Measurements from ENCODE around the gene ZMYM4. TPM values are rescaled to one million over a fixed set of nuclear protein-coding genes. Genes with fewer than 3 reads are reported as not detected.

ZMYM4 gene
- total and polyA plus RNA-seq, 7 donors: 4.2 to 46.0 (median 36.7) TPM

GRCh38 chr1:35398739-35399138 lies 130.2 kb downstream of the ZMYM4 start:
- no peaks in the 10 kb centered on the region for H3K9me3 ChIP-seq
- no peak for DNase-seq
- no peak overlapping the region for H3K4me3 ChIP-seq
- TF ChIP-seq POLR2AphosphoS5 (IDR thresholded peaks at IDR 0.05) (no peak), CTCF (IDR thresholded peaks at IDR 0.05) (no peak), POLR2A (IDR thresholded peaks at IDR 0.05) (no peak), EP300 (IDR thresholded peaks at IDR 0.05) (no peak)
- H3K27ac ChIP-seq: no peak overlapping the region
- H3K27me3 ChIP-seq: no peaks in the 10 kb centered on the region
- H3K36me3 ChIP-seq: peaks cover 5 to 97% (median 44%) of the 10 kb centered on the region in 4 donors
- 95 to 98% methylated on average over 3 of the region's 3 CpGs for WGBS, 2 donors
- intact Hi-C loops (cut with DNase I): no loop called here
- H3K4me1 ChIP-seq: no peaks in the 10 kb centered on the region

- Histone ChIP-seq H3K9me3 (no peaks in the 10 kb centered on the region), H3K27ac (no peak overlapping the region), H3K4me3 (no peak overlapping the region), H3K36me3 (peaks cover 5 to 97% (median 35%) of the 10 kb centered on the region in 4 donors), H3K27me3 (no peaks in the 10 kb centered on the region), H3K4me1 (no peaks in the 10 kb centered on the region)
- no peak for DNase-seq
- intact Hi-C loops (cut with DNase I): no loop called here
- TF ChIP-seq CTCF (IDR thresholded peaks at IDR 0.05) (no peak), POLR2AphosphoS5 (IDR thresholded peaks at IDR 0.05) (no peak), POLR2A (IDR thresholded peaks at IDR 0.05) (no peak), EP300 (IDR thresholded peaks at IDR 0.05) (no peak)
Measured at GRCh38 chr1:35401049-35401448, 132.5 kb downstream of the ZMYM4 start.

GRCh38 chr1:35406103-35406502 lies 137.6 kb downstream of the ZMYM4 start:
- Histone ChIP-seq H3K9me3 (no peaks in the 10 kb centered on the region), H3K4me1 (no peaks in the 10 kb centered on the region), H3K4me3 (no peak overlapping the region), H3K27ac (no peak overlapping the region), H3K36me3 (peaks cover 16 to 94% (median 26%) of the 10 kb centered on the region in 4 donors), H3K27me3 (no peaks in the 10 kb centered on the region)
- intact Hi-C loops (cut with DNase I): no loop called here
- no peak for DNase-seq
- TF ChIP-seq EP300 (IDR thresholded peaks at IDR 0.05): no peak
- no peak for TF ChIP-seq CTCF (IDR thresholded peaks at IDR 0.05)
- no peak for TF ChIP-seq POLR2AphosphoS5 (IDR thresholded peaks at IDR 0.05)

GRCh38 chr1:35407743-35408142 lies 139.2 kb downstream of the ZMYM4 start:
- no peaks in the 10 kb centered on the region for H3K9me3 ChIP-seq
- H3K36me3 ChIP-seq: peaks cover 16 to 78% (median 26%) of the 10 kb centered on the region in 4 donors
- DNase-seq: no peak
- no peak overlapping the region for H3K27ac ChIP-seq
- no peaks in the 10 kb centered on the region for H3K27me3 ChIP-seq
- 97% methylated on average over 4 of the region's 4 CpGs for WGBS, 2 donors
- H3K4me3 ChIP-seq: no peak overlapping the region
- intact Hi-C loops (cut with DNase I): no loop called here
- H3K4me1 ChIP-seq: no peaks in the 10 kb centered on the region
- no peak for TF ChIP-seq CTCF (IDR thresholded peaks at IDR 0.05)
- no peak for TF ChIP-seq EP300 (IDR thresholded peaks at IDR 0.05)
- no peak for TF ChIP-seq POLR2A (IDR thresholded peaks at IDR 0.05)
- TF ChIP-seq POLR2AphosphoS5 (IDR thresholded peaks at IDR 0.05): no peak

GRCh38 chr1:35408925-35409324 lies 140.4 kb downstream of the ZMYM4 start:
- H3K36me3 ChIP-seq: peaks cover 16 to 67% (median 26%) of the 10 kb centered on the region in 4 donors
- no peak overlapping the region for H3K4me3 ChIP-seq
- H3K9me3 ChIP-seq: no peaks in the 10 kb centered on the region
- no peaks in the 10 kb centered on the region for H3K4me1 ChIP-seq
- no peak overlapping the region for H3K27ac ChIP-seq
- intact Hi-C loops (cut with DNase I): no loop called here
- no peaks in the 10 kb centered on the region for H3K27me3 ChIP-seq
- WGBS, 2 donors: 97 to 100% methylated on average over 1 of the region's 1 CpG
- no peak for DNase-seq
- TF ChIP-seq EP300 (IDR thresholded peaks at IDR 0.05): no peak
- no peak for TF ChIP-seq CTCF (IDR thresholded peaks at IDR 0.05)
- no peak for TF ChIP-seq POLR2A (IDR thresholded peaks at IDR 0.05)
- TF ChIP-seq POLR2AphosphoS5 (IDR thresholded peaks at IDR 0.05): no peak
